ENCODE results near the gene CRAT. TPM values are rescaled to one million over a fixed set of nuclear protein-coding genes. Genes with fewer than 3 reads are reported as not detected.

CRAT gene
- total RNA-seq, 5 donors from 2014 or later (not counting 1 experiment from before 2014, with no cell fraction given), result 6.6 to 17.5 (median 13.9) TPM

- Histone ChIP-seq H3K27me3 (replicated peaks in 1 of 2; ENCODE audit: control insufficient read depth in 2 of 2, extremely low read depth in 1 of 2, insufficient read depth in 2 of 2, low read length in 1 of 2) (no peaks in the 10 kb centered on the region), H3K36me3 (ENCODE audit: control insufficient read depth in 2 of 2, extremely low read depth in 1 of 2, insufficient read depth in 1 of 2, low read length in 1 of 2) (peaks cover 0 to 14% of the 10 kb centered on the region in 2 donors), H3K4me3 (ENCODE audit: control insufficient read depth in 1 of 2, extremely low read depth in 1 of 2, low read length in 1 of 2) (no peak overlapping the region), H3K9me3 (no peaks in the 10 kb centered on the region), H3K4me1 (ENCODE audit: control insufficient read depth in 1 of 2, extremely low read depth in 1 of 2, insufficient read depth in 2 of 2, low read length in 2 of 2) (peaks cover 33 to 65% of the 10 kb centered on the region in 2 experiments), H3K27ac (ENCODE audit: low read length) (peak overlapping the region; percentile 38)
- Mint-ChIP-seq H3K36me3 (no peaks in the 10 kb centered on the region), H3K4me3 (no peak overlapping the region), H3K27ac (peak overlapping the region; percentile 37 to 59), H3K9me3 (no peaks in the 10 kb centered on the region), H3K27me3 (no peaks in the 10 kb centered on the region), H3K4me1 (peaks cover 29 to 52% (median 42%) of the 10 kb centered on the region in 3 donors)
- ChIA-PET POLR2A (no interaction called here), CTCF (interaction anchor here in 1 of 2 donors (1.1 kb wide), 1 partner anchor 9 kb away, joined by 3 read pairs; the partner anchor contains the start of gene DOLPP1)
- ATAC-seq (replicated peaks in 1 of 4) (no peak), DNase-seq (no peak)
- 84% methylated on average over 5 of the region's 9 CpGs for WGBS (ENCODE audit: insufficient coverage)
Observed at GRCh38 chr9:129072171-129072570, 38.4 kb downstream of the CRAT start.

- H3K4me3 Mint-ChIP-seq, result no peak overlapping the region
- ChIA-PET POLR2A (no interaction called here), CTCF (interaction anchor here in 1 of 2 donors (1.1 kb wide), 1 partner anchor 9 kb away, joined by 3 read pairs; the partner anchor contains the start of gene DOLPP1)
- ATAC-seq (replicated peaks in 1 of 4), result peak in 3 of 4 experiments; percentile 19 to 36 (median 32)
- Histone ChIP-seq H3K27me3 (replicated peaks in 1 of 2; ENCODE audit: control insufficient read depth in 2 of 2, extremely low read depth in 1 of 2, insufficient read depth in 2 of 2, low read length in 1 of 2) (no peaks in the 10 kb centered on the region), H3K27ac (ENCODE audit: low read length) (peak overlapping the region; percentile 38), H3K4me3 (ENCODE audit: control insufficient read depth in 1 of 2, extremely low read depth in 1 of 2, low read length in 1 of 2) (no peak overlapping the region), H3K9me3 (no peaks in the 10 kb centered on the region), H3K4me1 (ENCODE audit: control insufficient read depth in 1 of 2, extremely low read depth in 1 of 2, insufficient read depth in 2 of 2, low read length in 2 of 2) (peaks cover 33 to 65% of the 10 kb centered on the region in 2 experiments), H3K36me3 (ENCODE audit: control insufficient read depth in 2 of 2, extremely low read depth in 1 of 2, insufficient read depth in 1 of 2, low read length in 1 of 2) (peaks cover 0 to 14% of the 10 kb centered on the region in 2 donors)
- DNase-seq, result peak in 28 of 35 experiments; percentile 28 to 75 (median 45)
- H3K36me3 Mint-ChIP-seq, result no peaks in the 10 kb centered on the region
- peak overlapping the region; percentile 37 to 59 for H3K27ac Mint-ChIP-seq
- WGBS (ENCODE audit: insufficient coverage), result 51% methylated on average over 7 of the region's 10 CpGs
- H3K9me3 Mint-ChIP-seq, result no peaks in the 10 kb centered on the region
- peaks cover 29 to 52% (median 42%) of the 10 kb centered on the region in 3 donors for H3K4me1 Mint-ChIP-seq
- no peaks in the 10 kb centered on the region for H3K27me3 Mint-ChIP-seq
Observed at GRCh38 chr9:129071526-129072126, 39.0 kb downstream of the CRAT start.

- Histone ChIP-seq H3K27me3 (replicated peaks in 1 of 2; ENCODE audit: control insufficient read depth in 2 of 2, extremely low read depth in 1 of 2, insufficient read depth in 2 of 2, low read length in 1 of 2) (no peaks in the 10 kb centered on the region), H3K9me3 (no peaks in the 10 kb centered on the region), H3K4me3 (ENCODE audit: control insufficient read depth in 1 of 2, extremely low read depth in 1 of 2, low read length in 1 of 2) (no peak overlapping the region), H3K4me1 (ENCODE audit: control insufficient read depth in 1 of 2, extremely low read depth in 1 of 2, insufficient read depth in 2 of 2, low read length in 2 of 2) (peaks cover 33 to 65% of the 10 kb centered on the region in 2 experiments), H3K27ac (ENCODE audit: low read length) (peak overlapping the region; percentile 38), H3K36me3 (ENCODE audit: control insufficient read depth in 2 of 2, extremely low read depth in 1 of 2, insufficient read depth in 1 of 2, low read length in 1 of 2) (peaks cover 0 to 17% of the 10 kb centered on the region in 2 donors)
- no peaks in the 10 kb centered on the region for H3K27me3 Mint-ChIP-seq
- ChIA-PET CTCF (no interaction called here), POLR2A (no interaction called here)
- ATAC-seq (replicated peaks in 1 of 4), result no peak
- H3K9me3 Mint-ChIP-seq, result no peaks in the 10 kb centered on the region
- 88% methylated on average over 12 of the region's 21 CpGs for WGBS (ENCODE audit: insufficient coverage)
- H3K4me3 Mint-ChIP-seq, result peak overlapping the region in 1 of 3 donors; percentile 15
- no peak for DNase-seq
- peaks cover 29 to 52% (median 42%) of the 10 kb centered on the region in 3 donors for H3K4me1 Mint-ChIP-seq
- peak overlapping the region; percentile 46 to 58 for H3K27ac Mint-ChIP-seq
- no peaks in the 10 kb centered on the region for H3K36me3 Mint-ChIP-seq
Observed at GRCh38 chr9:129070696-129071525, 39.7 kb downstream of the CRAT start.

- H3K4me1 Mint-ChIP-seq, result peaks cover 29 to 52% (median 42%) of the 10 kb centered on the region in 3 donors
Observed at GRCh38 chr9:129069862-129070641, 40.5 kb downstream of the CRAT start.

GRCh38 chr9:129068990-129069861, 41.4 kb downstream of the CRAT start:
- WGBS (ENCODE audit: insufficient coverage), result 41% methylated on average over 26 of the region's 31 CpGs
- peak overlapping the region; percentile 10 to 17 for H3K4me3 ChIP-seq (ENCODE audit: control insufficient read depth in 1 of 2, extremely low read depth in 1 of 2, low read length in 1 of 2)

More at GRCh38 chr9:129069862-129070641, 40.5 kb downstream of the CRAT start:
- no peak for ATAC-seq (replicated peaks in 1 of 4)
- Histone ChIP-seq H3K4me3 (ENCODE audit: control insufficient read depth in 1 of 2, extremely low read depth in 1 of 2, low read length in 1 of 2) (peak overlapping the region in 1 of 2 donors; percentile 17), H3K27ac (ENCODE audit: low read length) (peak overlapping the region; percentile 73), H3K27me3 (replicated peaks in 1 of 2; ENCODE audit: control insufficient read depth in 2 of 2, extremely low read depth in 1 of 2, insufficient read depth in 2 of 2, low read length in 1 of 2) (no peaks in the 10 kb centered on the region), H3K4me1 (ENCODE audit: control insufficient read depth in 1 of 2, extremely low read depth in 1 of 2, insufficient read depth in 2 of 2, low read length in 2 of 2) (peaks cover 33 to 65% of the 10 kb centered on the region in 2 experiments), H3K36me3 (ENCODE audit: control insufficient read depth in 2 of 2, extremely low read depth in 1 of 2, insufficient read depth in 1 of 2, low read length in 1 of 2) (peaks cover 0 to 23% of the 10 kb centered on the region in 2 donors), H3K9me3 (no peaks in the 10 kb centered on the region)
- H3K36me3 Mint-ChIP-seq, result no peaks in the 10 kb centered on the region
- ChIA-PET POLR2A (no interaction called here), CTCF (no interaction called here)
- peak overlapping the region; percentile 82 to 88 for H3K27ac Mint-ChIP-seq
- DNase-seq, result no peak
- H3K9me3 Mint-ChIP-seq, result no peaks in the 10 kb centered on the region
- no peaks in the 10 kb centered on the region for H3K27me3 Mint-ChIP-seq
- H3K4me3 Mint-ChIP-seq, result peak overlapping the region in 1 of 3 donors; percentile 75
- 98% methylated on average over 12 of the region's 26 CpGs for WGBS (ENCODE audit: insufficient coverage)

More at GRCh38 chr9:129068990-129069861, 41.4 kb downstream of the CRAT start:
- Histone ChIP-seq H3K27me3 (replicated peaks in 1 of 2; ENCODE audit: control insufficient read depth in 2 of 2, extremely low read depth in 1 of 2, insufficient read depth in 2 of 2, low read length in 1 of 2) (no peaks in the 10 kb centered on the region), H3K36me3 (ENCODE audit: control insufficient read depth in 2 of 2, extremely low read depth in 1 of 2, insufficient read depth in 1 of 2, low read length in 1 of 2) (peaks cover 0 to 30% of the 10 kb centered on the region in 2 donors), H3K4me1 (ENCODE audit: control insufficient read depth in 1 of 2, extremely low read depth in 1 of 2, insufficient read depth in 2 of 2, low read length in 2 of 2) (peaks cover 32 to 62% of the 10 kb centered on the region in 2 experiments), H3K27ac (ENCODE audit: low read length) (peak overlapping the region; percentile 73), H3K9me3 (no peaks in the 10 kb centered on the region)
- peak overlapping the region; percentile 88 to 93 for H3K27ac Mint-ChIP-seq
- H3K27me3 Mint-ChIP-seq, result no peaks in the 10 kb centered on the region
- DNase-seq (peak; percentile 34 to 79 (median 59)), ATAC-seq (replicated peaks in 1 of 4) (peak; percentile 89 to 95 (median 92))
- H3K4me1 Mint-ChIP-seq, result peaks cover 29 to 48% (median 38%) of the 10 kb centered on the region in 3 donors
- ChIA-PET POLR2A (no interaction called here), CTCF (no interaction called here)
- no peaks in the 10 kb centered on the region for H3K9me3 Mint-ChIP-seq
- peak overlapping the region; percentile 6 to 75 (median 32) for H3K4me3 Mint-ChIP-seq
- peaks cover 3% of the 10 kb centered on the region for H3K36me3 Mint-ChIP-seq

Data from T-cell (primary cell).